ENCODE results near the gene RFTN1.

RFTN1 gene

DNA sequence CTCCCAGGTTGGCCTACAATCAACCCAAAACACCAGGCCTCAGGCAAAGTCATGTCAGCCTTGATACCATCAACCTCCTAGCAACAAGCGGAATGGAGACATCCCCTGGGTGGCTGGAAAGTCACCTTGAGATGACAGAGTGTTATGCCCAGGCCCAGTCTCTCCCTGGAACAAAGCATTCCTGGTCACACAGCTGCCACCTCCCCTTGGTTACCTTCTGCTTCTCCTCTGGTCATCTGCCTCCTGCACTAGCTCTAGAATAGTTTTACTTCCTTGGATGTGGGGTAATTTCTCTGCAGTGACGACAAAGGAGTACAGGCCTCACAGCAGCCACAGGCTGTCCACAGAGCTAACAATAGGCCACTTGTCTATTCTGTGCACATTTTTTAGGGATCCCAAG lies 114.9 kb downstream of the RFTN1 start:
- intact Hi-C loops (cut with DNase I; ENCODE audit: low total_unique reads) = no loop called here
- Histone ChIP-seq H3K4me3 (no peak overlapping the region), H3K27me3 (no peaks in the 10 kb centered on the region), H3K9me3 (no peaks in the 10 kb centered on the region), H3K36me3 (no peaks in the 10 kb centered on the region), H3K27ac (peak overlapping the region in 1 of 2 donors; percentile 64), H3K4me1 (peaks cover 0 to 30% (median 2%) of the 10 kb centered on the region in 4 donors)
- DNase-seq = no peak
- TF ChIP-seq, protein P1, sequence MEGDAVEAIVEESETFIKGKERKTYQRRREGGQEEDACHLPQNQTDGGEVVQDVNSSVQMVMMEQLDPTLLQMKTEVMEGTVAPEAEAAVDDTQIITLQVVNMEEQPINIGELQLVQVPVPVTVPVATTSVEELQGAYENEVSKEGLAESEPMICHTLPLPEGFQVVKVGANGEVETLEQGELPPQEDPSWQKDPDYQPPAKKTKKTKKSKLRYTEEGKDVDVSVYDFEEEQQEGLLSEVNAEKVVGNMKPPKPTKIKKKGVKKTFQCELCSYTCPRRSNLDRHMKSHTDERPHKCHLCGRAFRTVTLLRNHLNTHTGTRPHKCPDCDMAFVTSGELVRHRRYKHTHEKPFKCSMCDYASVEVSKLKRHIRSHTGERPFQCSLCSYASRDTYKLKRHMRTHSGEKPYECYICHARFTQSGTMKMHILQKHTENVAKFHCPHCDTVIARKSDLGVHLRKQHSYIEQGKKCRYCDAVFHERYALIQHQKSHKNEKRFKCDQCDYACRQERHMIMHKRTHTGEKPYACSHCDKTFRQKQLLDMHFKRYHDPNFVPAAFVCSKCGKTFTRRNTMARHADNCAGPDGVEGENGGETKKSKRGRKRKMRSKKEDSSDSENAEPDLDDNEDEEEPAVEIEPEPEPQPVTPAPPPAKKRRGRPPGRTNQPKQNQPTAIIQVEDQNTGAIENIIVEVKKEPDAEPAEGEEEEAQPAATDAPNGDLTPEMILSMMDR (IDR thresholded peaks at IDR 0.05) = no peak

DNA sequence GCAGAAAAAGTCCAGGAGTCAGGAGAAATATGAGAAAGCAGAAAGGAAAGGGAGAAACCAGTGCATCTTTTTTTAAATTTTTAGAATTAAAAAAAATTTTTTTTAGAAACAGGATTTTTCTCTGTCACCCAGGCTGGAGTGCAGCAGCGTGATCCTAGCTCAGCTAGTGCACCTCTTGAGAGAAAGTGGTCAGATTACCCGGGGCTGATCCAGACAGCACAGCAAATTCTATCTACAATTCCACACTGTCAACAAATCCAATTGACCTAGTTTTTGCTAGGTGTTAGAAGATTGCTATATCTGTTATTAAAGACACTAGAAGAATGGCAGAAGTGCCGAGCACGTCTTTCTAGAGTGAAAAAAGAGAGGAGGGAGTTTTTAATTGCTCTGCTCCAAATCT lies 117.3 kb downstream of the RFTN1 start:
- no peak for DNase-seq
- Histone ChIP-seq H3K27me3 (no peaks in the 10 kb centered on the region), H3K36me3 (no peaks in the 10 kb centered on the region), H3K9me3 (no peaks in the 10 kb centered on the region), H3K27ac (no peak overlapping the region), H3K4me1 (peaks cover 0 to 27% (median 0%) of the 10 kb centered on the region in 4 donors), H3K4me3 (no peak overlapping the region)
- intact Hi-C loops (cut with DNase I; ENCODE audit: low total_unique reads) = no loop called here
- TF ChIP-seq, protein P1 (IDR thresholded peaks at IDR 0.05) = no peak

DNA sequence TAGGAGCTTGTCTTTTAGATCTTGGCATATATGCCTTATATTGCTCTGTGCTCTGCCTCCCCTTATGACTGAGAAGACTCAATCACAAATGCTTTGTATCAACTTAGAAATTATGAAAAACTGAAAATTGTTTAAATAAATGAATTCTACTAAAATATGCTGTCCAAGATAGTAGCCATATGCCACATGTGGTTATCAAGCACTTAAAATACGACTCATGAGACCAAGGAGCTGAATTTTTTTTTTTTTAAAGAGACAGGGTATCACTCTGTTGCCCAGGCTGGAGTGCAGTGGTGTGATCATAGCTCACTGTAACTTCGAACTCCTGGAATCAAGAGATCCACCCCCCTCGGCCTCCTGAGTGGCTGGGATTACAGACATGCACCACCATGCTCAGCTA lies 118.3 kb downstream of the RFTN1 start:
- peaks cover 0 to 17% (median 0%) of the 10 kb centered on the region in 4 donors for H3K4me1 ChIP-seq
- H3K36me3 ChIP-seq = no peaks in the 10 kb centered on the region
- DNase-seq = no peak
- no peaks in the 10 kb centered on the region for H3K9me3 ChIP-seq
- H3K27ac ChIP-seq = no peak overlapping the region
- H3K27me3 ChIP-seq = no peaks in the 10 kb centered on the region
- TF ChIP-seq, protein P1 (IDR thresholded peaks at IDR 0.05) = no peak
- H3K4me3 ChIP-seq = no peak overlapping the region
- intact Hi-C loops (cut with DNase I; ENCODE audit: low total_unique reads) = no loop called here

DNA sequence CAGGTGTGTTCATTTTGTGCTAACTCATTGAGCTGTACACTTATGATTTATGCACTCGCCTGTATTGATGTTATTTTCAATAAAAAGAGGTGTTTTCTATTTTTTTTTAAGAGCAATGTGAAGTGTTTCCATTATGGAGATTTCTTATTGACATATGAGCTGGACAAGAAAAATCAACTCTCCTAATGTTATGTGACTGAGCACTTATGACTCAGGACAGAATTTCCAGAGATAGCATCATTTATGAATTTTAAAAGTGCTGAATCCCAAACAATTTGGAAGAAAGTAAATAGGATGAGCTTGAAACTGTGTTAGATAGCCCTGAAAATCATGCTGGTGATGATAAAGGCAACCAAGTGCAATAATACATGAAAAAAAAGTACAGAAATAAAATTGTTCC lies 118.9 kb downstream of the RFTN1 start:
- intact Hi-C loops (cut with DNase I; ENCODE audit: low total_unique reads) = no loop called here
- peaks cover 0 to 12% (median 0%) of the 10 kb centered on the region in 4 donors for H3K4me1 ChIP-seq
- no peak overlapping the region for H3K27ac ChIP-seq

DNA sequence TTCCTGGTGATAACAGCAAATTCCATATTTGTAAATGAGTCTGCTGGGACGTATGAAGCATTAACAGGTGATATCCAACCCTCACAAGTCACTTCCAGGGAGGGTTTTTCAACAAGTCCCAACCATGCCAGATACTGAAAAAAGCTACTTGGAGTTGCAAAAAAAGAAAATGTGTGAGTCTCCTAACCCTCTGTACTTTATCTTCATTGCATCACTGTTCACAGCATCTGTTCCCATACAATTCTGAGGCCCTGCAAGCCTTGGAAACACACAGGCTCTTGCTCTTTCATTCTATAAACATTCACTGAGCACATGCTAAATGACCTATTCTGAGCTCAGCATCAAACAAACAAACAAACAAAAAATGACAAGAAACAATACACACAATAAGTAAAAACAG lies 120.8 kb downstream of the RFTN1 start:
- intact Hi-C loops (cut with DNase I; ENCODE audit: low total_unique reads) = no loop called here
- H3K36me3 ChIP-seq = no peaks in the 10 kb centered on the region
- H3K4me1 ChIP-seq = no peaks in the 10 kb centered on the region
- H3K27me3 ChIP-seq = no peaks in the 10 kb centered on the region
- H3K27ac ChIP-seq = no peak overlapping the region
- no peak overlapping the region for H3K4me3 ChIP-seq
- TF ChIP-seq, protein P1 (IDR thresholded peaks at IDR 0.05) = no peak
- DNase-seq = no peak
- no peaks in the 10 kb centered on the region for H3K9me3 ChIP-seq

More for the DNA sequence above, 118.9 kb downstream of the RFTN1 start:
- H3K27me3 ChIP-seq = no peaks in the 10 kb centered on the region
- TF ChIP-seq, protein P1 (IDR thresholded peaks at IDR 0.05) = no peak
- DNase-seq = no peak
- H3K36me3 ChIP-seq = no peaks in the 10 kb centered on the region
- H3K4me3 ChIP-seq = no peak overlapping the region
- H3K9me3 ChIP-seq = no peaks in the 10 kb centered on the region

DNA sequence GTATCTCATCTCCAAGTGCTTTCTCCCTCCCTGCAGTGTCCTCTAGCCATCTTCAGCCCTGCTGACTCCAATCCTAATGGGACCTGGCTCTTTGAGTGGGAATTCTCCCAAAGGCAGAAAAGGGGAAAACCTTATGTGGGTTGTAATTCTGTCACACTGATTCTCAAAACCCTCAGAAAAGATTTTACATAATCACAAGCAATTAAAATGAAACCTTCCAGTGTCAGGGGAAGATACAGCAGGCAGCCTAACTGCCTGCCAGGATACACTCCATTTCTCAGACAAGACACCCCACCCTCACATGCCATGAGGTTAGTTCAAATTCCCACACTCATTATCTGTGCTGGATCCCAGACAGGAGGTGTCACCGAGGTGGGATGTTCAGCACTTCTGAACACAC lies 121.4 kb downstream of the RFTN1 start:
- Histone ChIP-seq H3K27ac (no peak overlapping the region), H3K27me3 (no peaks in the 10 kb centered on the region), H3K4me1 (no peaks in the 10 kb centered on the region), H3K36me3 (no peaks in the 10 kb centered on the region), H3K9me3 (no peaks in the 10 kb centered on the region), H3K4me3 (no peak overlapping the region)
- intact Hi-C loops (cut with DNase I; ENCODE audit: low total_unique reads) = no loop called here
- DNase-seq = no peak
- TF ChIP-seq, protein P1 (IDR thresholded peaks at IDR 0.05) = no peak

Data from tibial artery (tissue), 4 donors.